HG03025 (cell line): ENCODE results near the gene ZBTB40.

ENCODE experiments used
- ATAC-seq: cut with Tn5 transposase; IDR thresholded peaks from one replicate; pipeline ENCODE4 v1.9.1; 2021; ENCODE audit warnings: mild to moderate bottlenecking, moderate library complexity; ENCODE audit not compliant: unreplicated experiment, low FRiP score

ZBTB40 gene

GRCh38 chr1:22496536-22497160 is 45.0 kb downstream of the ZBTB40 start:
- ATAC-seq, result no peak

GRCh38 chr1:22498463-22498862 is 46.8 kb downstream of the ZBTB40 start:
- no peak for ATAC-seq

- no peak for ATAC-seq
Measured at GRCh38 chr1:22500058-22500457, 48.4 kb downstream of the ZBTB40 start.

GRCh38 chr1:22500471-22500870 is 48.8 kb downstream of the ZBTB40 start:
- no peak for ATAC-seq

- no peak for ATAC-seq
Measured at GRCh38 chr1:22502202-22502601, 50.6 kb downstream of the ZBTB40 start.

GRCh38 chr1:22503721-22504410 is 52.2 kb downstream of the ZBTB40 start:
- ATAC-seq, result no peak

GRCh38 chr1:22506130-22506692 is 54.6 kb downstream of the ZBTB40 start:
- ATAC-seq, result no peak

GRCh38 chr1:22507587-22507986 is 55.9 kb downstream of the ZBTB40 start:
- no peak for ATAC-seq

GRCh38 chr1:22508329-22508728 is 56.7 kb downstream of the ZBTB40 start:
- no peak for ATAC-seq

- no peak for ATAC-seq
Measured at GRCh38 chr1:22508991-22509390, 57.3 kb downstream of the ZBTB40 start.

GRCh38 chr1:22509815-22510214 is 58.2 kb downstream of the ZBTB40 start:
- ATAC-seq, result no peak

- no peak for ATAC-seq
Measured at GRCh38 chr1:22512873-22513272, 61.2 kb downstream of the ZBTB40 start.

- no peak for ATAC-seq
Measured at GRCh38 chr1:22516906-22517571, 65.4 kb downstream of the ZBTB40 start.

GRCh38 chr1:22517956-22518355 is 66.3 kb downstream of the ZBTB40 start:
- ATAC-seq, result no peak

- ATAC-seq, result no peak
Measured at GRCh38 chr1:22518379-22518778, 66.7 kb downstream of the ZBTB40 start.

GRCh38 chr1:22520871-22521270 is 69.2 kb downstream of the ZBTB40 start:
- ATAC-seq, result no peak

GRCh38 chr1:22521692-22522091 is 70.0 kb downstream of the ZBTB40 start:
- ATAC-seq, result no peak

GRCh38 chr1:22522221-22522743 is 70.6 kb downstream of the ZBTB40 start:
- ATAC-seq, result no peak

GRCh38 chr1:22524481-22524880 is 72.8 kb downstream of the ZBTB40 start:
- ATAC-seq, result no peak

GRCh38 chr1:22525211-22525610 is 73.6 kb downstream of the ZBTB40 start:
- ATAC-seq, result no peak

- no peak for ATAC-seq
Measured at GRCh38 chr1:22525646-22526045, 74.0 kb downstream of the ZBTB40 start.
